Endothelial cell of umbilical vein (primary cell): ENCODE data around the gene POU5F1. TPM values are rescaled to one million over a fixed set of nuclear protein-coding genes. Genes with fewer than 3 reads are reported as not detected.

Experiments used
- BruUV-seq: library from RNA; stranded (reverse); fragments of 400-500 nt; replicated peaks from 2 replicates; lab custom pipeline; 2021; lab: Mats Ljungman, UMichigan
- CTCF ChIA-PET: fragments of 300-600, 350-600 bp; sonication (Branson Sonifier 250); formaldehyde crosslinking; loops from one replicate; lab custom pipeline; 2021; ENCODE audit warnings: antibody characterized with exemption, inconsistent platforms; lab: Charles Lee
- POLR2A ChIA-PET: fragments of 300-600, 350-600 bp; sonication (Branson Sonifier 250); formaldehyde crosslinking; loops from one replicate; lab custom pipeline; 2021; ENCODE audit warnings: antibody characterized with exemption, inconsistent platforms; lab: Charles Lee
- DNase-seq: peaks from one replicate; pipeline ENCODE4 v3.0.0-alpha.2; 2011; ENCODE audit warnings: low read depth, low spot score
- FAIRE-seq: peaks from 2 replicates; lab custom pipeline; 2011; peaks lifted over from hg19 to GRCh38; lab: Jason Lieb, UNC
- H2AFZ ChIP-seq: 2 replicates; pipeline ENCODE4 v1.6.0; 2012; ENCODE audit warnings: low read depth, low read length, control low read depth, inconsistent platforms
- H3K27ac ChIP-seq: 2 replicates; pipeline ENCODE4 v1.5.1; 2011; ENCODE audit warnings: low read depth, mild to moderate bottlenecking, control low read depth, low read length, moderate library complexity; ENCODE audit not compliant: insufficient read depth
- H3K27me3 ChIP-seq, 2 experiments: 2 replicates each; pipeline versions ENCODE4 v1.6.0 to v1.6.1; 2011; ENCODE audit warnings: low read length in 2 of 2, mixed read lengths in 1 of 2; ENCODE audit not compliant: control insufficient read depth in 2 of 2, insufficient read depth in 2 of 2
- H3K36me3 ChIP-seq, 2 experiments: 2 replicates in 1 of 2; 3 replicates in 1 of 2; pipeline ENCODE4 v1.5.1; 2011; ENCODE audit warnings: low read length in 2 of 2, mild to moderate bottlenecking in 1 of 2, moderate library complexity in 1 of 2; ENCODE audit not compliant: control insufficient read depth in 2 of 2, insufficient read depth in 2 of 2; ENCODE audit errors: extremely low read depth in 1 of 2
- H3K4me1 ChIP-seq: 3 replicates; pipeline ENCODE4 v1.5.1; 2011; ENCODE audit warnings: mild to moderate bottlenecking, low read length; ENCODE audit not compliant: control insufficient read depth, insufficient read depth; ENCODE audit errors: extremely low read depth
- H3K4me2 ChIP-seq: 2 replicates; pipeline ENCODE4 v1.6.1; 2011; ENCODE audit warnings: low read length, control low read depth, mixed read lengths; ENCODE audit not compliant: insufficient read depth
- H3K4me3 ChIP-seq, 3 experiments: fragments of 200-600 bp in 1 of 3; sonication (generic), shearing (Covaris generic) in 1 of 3; replicated peaks in 1 of 3; 2 replicates each; pipeline ENCODE4 v1.5.1; 2011 to 2016; ENCODE audit warnings: control low read depth in 3 of 3, low read length in 3 of 3, mild to moderate bottlenecking in 2 of 3, inconsistent platforms in 1 of 3, low read depth in 1 of 3, moderate library complexity in 1 of 3; ENCODE audit not compliant: insufficient read depth in 1 of 3
- H3K79me2 ChIP-seq: 2 replicates; pipeline ENCODE4 v1.6.0; 2012; ENCODE audit warnings: low read length, inconsistent platforms; ENCODE audit not compliant: control insufficient read depth, insufficient read depth
- H3K9ac ChIP-seq: replicated peaks from 2 replicates; pipeline ENCODE3; 2011; ENCODE audit warnings: low read length, control low read depth; ENCODE audit not compliant: insufficient read depth; ENCODE audit errors: extremely low read depth
- H3K9me1 ChIP-seq: replicated peaks from 3 replicates; pipeline ENCODE4 v1.6.0; 2011; ENCODE audit warnings: mild to moderate bottlenecking, low read length; ENCODE audit not compliant: control insufficient read depth, insufficient read depth; ENCODE audit errors: extremely low read depth
- H3K9me3 ChIP-seq: replicated peaks from 2 replicates; pipeline ENCODE4 v1.5.1; 2012; ENCODE audit warnings: low read length, inconsistent platforms; ENCODE audit not compliant: control insufficient read depth, insufficient read depth
- H4K20me1 ChIP-seq: replicated peaks from 2 replicates; pipeline ENCODE3; 2011; ENCODE audit warnings: mild to moderate bottlenecking, low read length; ENCODE audit not compliant: control insufficient read depth, insufficient read depth; ENCODE audit errors: extremely low read depth
- EZH2 ChIP-seq: IDR thresholded peaks from 2 replicates; pipeline ENCODE4 v1.6.1; 2012; ENCODE audit warnings: borderline replicate concordance, low read depth, mild to moderate bottlenecking, moderate library complexity, low read length, inconsistent platforms; ENCODE audit not compliant: severe bottlenecking
- FOS ChIP-seq: IDR thresholded peaks from 2 replicates; pipeline ENCODE4 v1.6.1; 2011; ENCODE audit warnings: mild to moderate bottlenecking, low read length, moderate library complexity, borderline replicate concordance; ENCODE audit not compliant: insufficient read depth
- MYC ChIP-seq: IDR thresholded peaks from one replicate; pipeline ENCODE4 v1.6.1; 2011; ENCODE audit warnings: mild to moderate bottlenecking, low read depth, low read length
- POLR2A ChIP-seq: IDR thresholded peaks from 2 replicates; pipeline ENCODE4 v1.6.1; 2012; ENCODE audit warnings: low read depth, mild to moderate bottlenecking, control low read depth, low read length
- dilution Hi-C: fragments of 300-500 bp; cut with MboI; formaldehyde crosslinking; loops from one replicate; pipeline ENCODE4 v1.15.0; 2019; ENCODE audit warnings: low sequenced_read_pairs; ENCODE audit not compliant: extremely low pct_ligation_motif_present
- intact Hi-C: fragments of 100-400 bp; cut with micrococcal nuclease; formaldehyde crosslinking; loops from one replicate; pipeline ENCODE4 v1.10.0; 2022
- polyA plus RNA-seq, 4 experiments: library from polyadenylated mRNA; depleted of rRNA in 3 of 4; stranded (reverse) in 3 of 4; unstranded in 1 of 4; fragments of >200 nt; gene quantifications; 2 replicates each; pipeline versions ENCODE4 v1.2.1 to v1.2.3, GENCODE V29; 2011 to 2012; ENCODE audit warnings: missing spikeins in 1 of 4
- total RNA-seq: library from RNA; stranded (reverse); gene quantifications from 2 replicates; pipeline ENCODE4 v1.2.3, GENCODE V29; 2021
- TF ChIP-seq, protein P1 (sequence below): IDR thresholded peaks from 2 replicates; pipeline ENCODE4 v1.6.1; 2011; ENCODE audit not compliant: insufficient read depth, insufficient read length
- TF ChIP-seq, protein P2 (sequence below), 2 donors: IDR thresholded peaks; 1 replicate in 1 of 2; 2 replicates in 1 of 2; pipeline ENCODE4 v1.5.1; 2011; ENCODE audit warnings: low read length in 2 of 2, mild to moderate bottlenecking in 2 of 2, moderate library complexity in 2 of 2, control low read depth in 1 of 2, inconsistent platforms in 1 of 2, low read depth in 1 of 2; ENCODE audit not compliant: insufficient read depth in 1 of 2; ENCODE audit errors: extremely low read depth in 1 of 2

The POU5F1 gene
- total and polyA plus RNA-seq, 2 donors (not counting 3 experiments of a cell fraction or from before 2014, with no cell fraction given) = 0.63 TPM; not detected in 1

DNA sequence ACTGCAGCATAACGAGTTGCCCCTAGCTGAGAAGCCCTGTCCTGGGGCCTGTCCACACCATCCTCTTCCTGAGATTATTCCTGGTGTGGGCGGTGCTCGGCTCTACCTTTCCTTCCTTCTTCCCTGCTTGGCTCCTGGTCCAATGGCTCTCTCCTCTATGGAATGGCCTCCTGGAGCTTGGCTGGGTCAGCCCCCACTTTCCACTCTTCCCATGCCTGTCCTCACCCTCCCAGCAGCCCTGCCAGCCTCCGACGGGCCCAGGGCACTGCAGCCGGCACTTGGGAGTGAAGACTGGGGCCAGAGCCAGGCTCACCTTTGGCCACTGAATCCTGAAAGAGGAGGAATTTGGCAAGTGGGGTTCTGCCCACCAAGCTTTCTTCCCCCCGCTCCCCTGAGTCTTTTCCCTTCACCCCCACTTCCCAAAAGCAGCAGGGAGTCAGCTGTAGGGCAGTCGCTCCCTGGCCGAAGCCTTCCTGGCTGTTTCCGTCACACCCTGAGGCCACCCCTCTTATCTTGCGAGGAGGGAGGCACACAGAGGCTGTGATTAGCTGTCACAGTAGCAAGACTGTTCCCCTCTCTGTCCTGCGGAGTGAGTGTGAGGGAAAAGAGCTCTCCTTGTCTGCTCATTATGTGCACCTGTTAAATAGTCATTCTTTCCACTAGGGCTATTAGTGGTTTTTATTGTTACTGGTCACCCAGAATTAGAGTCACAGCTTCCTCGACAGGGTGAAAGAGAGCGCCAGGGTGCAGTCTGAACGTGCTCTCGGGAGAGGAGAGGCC is 43.9 kb downstream of the POU5F1 start:
- FAIRE-seq (no peak), DNase-seq (peak; percentile 14)
- Histone ChIP-seq H3K79me2 (no peaks in the 10 kb centered on the region), H3K36me3 (no peaks in the 10 kb centered on the region), H3K9me3 (no peaks in the 10 kb centered on the region), H3K9ac (no peak overlapping the region), H3K4me3 (no peak overlapping the region), H2AFZ (no peak overlapping the region), H3K27ac (no peak overlapping the region), H3K4me1 (peaks cover 36% of the 10 kb centered on the region), H3K9me1 (no peaks in the 10 kb centered on the region), H3K27me3 (peaks cover 3 to 6% of the 10 kb centered on the region in 2 experiments), H4K20me1 (no peaks in the 10 kb centered on the region), H3K4me2 (no peak overlapping the region)
- intact Hi-C loops = loop anchor here (5.0 kb wide), 1 partner anchor 299 kb away; no protein-coding TSS in a partner anchor
- TF ChIP-seq FOS (no peak), EZH2 (no peak), POLR2A (no peak), MYC (no peak)
- TF ChIP-seq, protein P1, sequence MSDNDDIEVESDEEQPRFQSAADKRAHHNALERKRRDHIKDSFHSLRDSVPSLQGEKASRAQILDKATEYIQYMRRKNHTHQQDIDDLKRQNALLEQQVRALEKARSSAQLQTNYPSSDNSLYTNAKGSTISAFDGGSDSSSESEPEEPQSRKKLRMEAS = no peak
- TF ChIP-seq, protein P2, sequence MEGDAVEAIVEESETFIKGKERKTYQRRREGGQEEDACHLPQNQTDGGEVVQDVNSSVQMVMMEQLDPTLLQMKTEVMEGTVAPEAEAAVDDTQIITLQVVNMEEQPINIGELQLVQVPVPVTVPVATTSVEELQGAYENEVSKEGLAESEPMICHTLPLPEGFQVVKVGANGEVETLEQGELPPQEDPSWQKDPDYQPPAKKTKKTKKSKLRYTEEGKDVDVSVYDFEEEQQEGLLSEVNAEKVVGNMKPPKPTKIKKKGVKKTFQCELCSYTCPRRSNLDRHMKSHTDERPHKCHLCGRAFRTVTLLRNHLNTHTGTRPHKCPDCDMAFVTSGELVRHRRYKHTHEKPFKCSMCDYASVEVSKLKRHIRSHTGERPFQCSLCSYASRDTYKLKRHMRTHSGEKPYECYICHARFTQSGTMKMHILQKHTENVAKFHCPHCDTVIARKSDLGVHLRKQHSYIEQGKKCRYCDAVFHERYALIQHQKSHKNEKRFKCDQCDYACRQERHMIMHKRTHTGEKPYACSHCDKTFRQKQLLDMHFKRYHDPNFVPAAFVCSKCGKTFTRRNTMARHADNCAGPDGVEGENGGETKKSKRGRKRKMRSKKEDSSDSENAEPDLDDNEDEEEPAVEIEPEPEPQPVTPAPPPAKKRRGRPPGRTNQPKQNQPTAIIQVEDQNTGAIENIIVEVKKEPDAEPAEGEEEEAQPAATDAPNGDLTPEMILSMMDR (IDR thresholded peaks at IDR 0.05; ENCODE audit: extremely low read depth in 1 of 2, insufficient read depth in 1 of 2, low read depth in 1 of 2, low read length in 2 of 2) = no peak
- dilution Hi-C loops = no loop called here
- ChIA-PET POLR2A (interaction anchor here (0.6 kb wide), 1 partner anchor 39 kb away, joined by 3 read pairs; no protein-coding TSS in a partner anchor), CTCF (interaction anchor here (0.9 to 10.6 kb wide), 17 partner anchors 11 to 310 kb away, joined by 3 to 71 read pairs (median 4); partner anchors contain the start of genes PSORS1C1 and VARS2)
- BruUV-seq = no TSS peak
